ENCODE results near the gene CDH15.
A peak's percentile ranks its signal among the peaks of the same experiment; 100 is the strongest.

CDH15 gene

GRCh38 chr16:89200850-89201411 is 29.4 kb downstream of the CDH15 start:
- no peak for DNase-seq

- peak; percentile 55 for DNase-seq
Measured at GRCh38 chr16:89201439-89202377, 30.2 kb downstream of the CDH15 start.

GRCh38 chr16:89202422-89203215 is 31.1 kb downstream of the CDH15 start:
- DNase-seq, result no peak

GRCh38 chr16:89207993-89208392 is 36.4 kb downstream of the CDH15 start:
- DNase-seq, result no peak

- no peak for DNase-seq
Measured at GRCh38 chr16:89209522-89210044, 38.0 kb downstream of the CDH15 start.

GRCh38 chr16:89210165-89210903 is 38.8 kb downstream of the CDH15 start:
- no peak for DNase-seq

GRCh38 chr16:89210904-89211515 is 39.5 kb downstream of the CDH15 start:
- DNase-seq, result peak; percentile 55

GRCh38 chr16:89216315-89217137 is 45.0 kb downstream of the CDH15 start:
- peak; percentile 70 for DNase-seq

- no peak for DNase-seq
Measured at GRCh38 chr16:89217138-89217387, 45.5 kb downstream of the CDH15 start.

GRCh38 chr16:89217388-89218191 is 46.0 kb downstream of the CDH15 start, which contains the start of gene ZNF778:
ZNF778 (plus strand) TSS chr16:89217703; CDS start chr16:89221128, 3,425 bp downstream.
- peak; percentile 72 for DNase-seq

GRCh38 chr16:89219365-89219764 is 47.8 kb downstream of the CDH15 start:
- no peak for DNase-seq

GRCh38 chr16:89221604-89222003 is 50.1 kb downstream of the CDH15 start:
- no peak for DNase-seq

- no peak for DNase-seq
Measured at GRCh38 chr16:89222931-89223330, 51.4 kb downstream of the CDH15 start.

GRCh38 chr16:89224665-89225064 is 53.1 kb downstream of the CDH15 start:
- DNase-seq, result no peak

GRCh38 chr16:89230255-89230654 is 58.7 kb downstream of the CDH15 start:
- DNase-seq, result no peak

GRCh38 chr16:89232107-89232506 is 60.6 kb downstream of the CDH15 start:
- DNase-seq, result no peak

GRCh38 chr16:89233678-89234490 is 62.3 kb downstream of the CDH15 start:
- DNase-seq, result no peak

GRCh38 chr16:89237733-89238132 is 66.2 kb downstream of the CDH15 start:
- DNase-seq, result no peak

GRCh38 chr16:89241187-89242007 is 69.8 kb downstream of the CDH15 start:
- DNase-seq, result peak; percentile 70
